Gastrocnemius medialis (tissue), 4 donors: Measurements from ENCODE around the gene SYT1.

Source experiments
- POLR2A ChIP-seq, 2 donors: fragments of 450-650 bp; IDR thresholded peaks; one replicate each; pipeline ENCODE4 v1.6.1; 2017; ENCODE audit warnings: antibody characterized with exemption in 2 of 2, mild to moderate bottlenecking in 2 of 2, moderate library complexity in 2 of 2
- TF ChIP-seq, protein P1 (sequence below), 5 experiments: fragments of 450-650 bp in 3 of 5; fragments of 200-600 bp in 2 of 5; sonication (generic) in 2 of 5; IDR thresholded peaks in 4 of 5; conservative IDR thresholded peaks in 1 of 5; 1 replicate in 4 of 5; 2 replicates in 1 of 5; pipeline ENCODE4 v1.5.1; 2016 to 2019; ENCODE audit warnings: antibody characterized with exemption in 5 of 5, mild to moderate bottlenecking in 3 of 5, moderate library complexity in 3 of 5

DNA sequence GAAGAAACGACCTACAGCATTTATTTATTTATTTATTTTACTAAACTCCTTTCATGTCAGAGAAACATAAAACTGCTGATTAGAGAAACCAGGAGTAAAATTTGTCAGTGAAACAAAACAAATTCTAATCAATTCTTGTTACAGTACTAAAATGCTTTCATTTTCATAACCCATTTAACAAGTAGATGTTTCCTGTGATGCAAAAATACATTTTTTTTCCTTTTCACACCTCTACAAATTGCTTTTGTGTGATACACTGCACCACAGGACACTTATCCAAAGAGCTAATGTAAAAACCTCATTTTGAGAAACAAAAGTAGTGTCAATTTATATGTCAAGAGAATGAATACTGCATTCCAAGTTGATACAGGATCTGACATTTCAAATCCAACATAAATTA lies 155.1 kb downstream of the SYT1 start:
- TF ChIP-seq, protein P1, sequence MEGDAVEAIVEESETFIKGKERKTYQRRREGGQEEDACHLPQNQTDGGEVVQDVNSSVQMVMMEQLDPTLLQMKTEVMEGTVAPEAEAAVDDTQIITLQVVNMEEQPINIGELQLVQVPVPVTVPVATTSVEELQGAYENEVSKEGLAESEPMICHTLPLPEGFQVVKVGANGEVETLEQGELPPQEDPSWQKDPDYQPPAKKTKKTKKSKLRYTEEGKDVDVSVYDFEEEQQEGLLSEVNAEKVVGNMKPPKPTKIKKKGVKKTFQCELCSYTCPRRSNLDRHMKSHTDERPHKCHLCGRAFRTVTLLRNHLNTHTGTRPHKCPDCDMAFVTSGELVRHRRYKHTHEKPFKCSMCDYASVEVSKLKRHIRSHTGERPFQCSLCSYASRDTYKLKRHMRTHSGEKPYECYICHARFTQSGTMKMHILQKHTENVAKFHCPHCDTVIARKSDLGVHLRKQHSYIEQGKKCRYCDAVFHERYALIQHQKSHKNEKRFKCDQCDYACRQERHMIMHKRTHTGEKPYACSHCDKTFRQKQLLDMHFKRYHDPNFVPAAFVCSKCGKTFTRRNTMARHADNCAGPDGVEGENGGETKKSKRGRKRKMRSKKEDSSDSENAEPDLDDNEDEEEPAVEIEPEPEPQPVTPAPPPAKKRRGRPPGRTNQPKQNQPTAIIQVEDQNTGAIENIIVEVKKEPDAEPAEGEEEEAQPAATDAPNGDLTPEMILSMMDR (IDR thresholded peaks at IDR 0.05 in 4 of 5, conservative IDR thresholded peaks at IDR 0.05 in 1 of 5): no peak
- no peak for TF ChIP-seq POLR2A (IDR thresholded peaks at IDR 0.05)
